ENCODE results near the gene MYH11.

MYH11 gene

DNA sequence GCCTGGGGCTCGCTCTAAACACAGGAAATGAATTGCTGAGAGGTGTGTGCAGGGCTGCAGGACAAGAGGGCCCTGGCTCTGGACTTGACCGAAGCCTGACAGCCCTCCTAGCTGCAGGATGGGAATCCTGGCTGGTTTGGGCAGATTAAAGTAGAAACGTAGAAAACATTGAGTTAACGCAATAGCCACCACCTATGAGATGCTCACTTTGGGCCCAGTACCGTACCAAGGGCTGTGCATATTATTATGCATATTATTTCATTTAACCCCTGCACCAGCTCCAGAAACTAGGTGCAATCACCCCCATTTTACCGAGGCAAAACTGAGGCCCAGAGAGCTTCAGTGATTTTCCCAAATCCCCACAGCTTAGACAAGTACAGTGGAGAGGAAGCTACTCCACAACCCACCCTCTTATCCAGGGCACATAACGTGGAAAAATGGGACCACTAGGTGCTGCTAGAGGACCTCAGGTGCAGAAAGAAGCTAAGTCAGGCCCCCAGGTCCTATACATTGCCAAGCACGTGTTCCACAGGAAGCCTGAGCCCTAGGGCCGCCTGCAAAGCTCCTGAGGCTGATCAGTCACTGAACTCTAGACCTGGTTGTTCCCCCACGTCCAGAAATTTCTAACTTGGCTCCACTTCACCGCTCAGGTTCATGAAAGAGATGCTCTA lies 79.2 kb downstream of the MYH11 start:
- DNase-seq (ENCODE audit: low read depth), result no peak

- DNase-seq (ENCODE audit: low read depth), result no peak
Observed at GRCh38 chr16:15776572-15776971, 80.3 kb downstream of the MYH11 start.

DNA sequence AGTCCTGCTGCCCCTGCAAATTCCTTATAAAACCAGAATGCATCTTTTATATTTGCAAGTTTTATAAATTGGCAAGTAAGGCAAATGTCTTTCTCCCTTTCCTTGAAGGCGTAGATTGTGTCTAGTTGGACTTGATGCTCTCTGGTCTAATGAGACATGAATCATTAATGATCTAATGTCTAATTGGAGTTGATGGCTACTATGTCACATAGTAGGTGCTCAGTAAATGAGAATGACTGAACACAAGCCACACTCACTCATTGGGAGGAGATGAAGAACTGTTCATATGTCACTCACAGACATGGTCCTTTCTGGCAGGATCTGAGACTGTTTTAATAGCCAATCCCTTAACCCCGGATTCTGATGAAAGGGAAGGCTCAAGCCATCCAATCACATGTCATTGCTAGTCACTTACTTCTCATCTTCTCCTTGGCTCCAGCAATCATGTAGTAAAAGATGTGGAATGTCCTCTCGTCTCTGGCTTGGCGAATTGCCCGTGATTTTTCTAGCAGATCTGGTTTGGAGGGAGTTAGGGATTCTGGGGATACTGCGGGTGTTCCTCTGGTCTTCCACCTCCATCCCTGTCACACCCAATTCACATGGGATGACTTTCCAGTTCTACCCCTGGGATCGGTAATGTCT lies 81.0 kb downstream of the MYH11 start:
- DNase-seq (ENCODE audit: low read depth), result no peak

GRCh38 chr16:15775209-15775608 lies 81.6 kb downstream of the MYH11 start:
- DNase-seq (ENCODE audit: low read depth), result no peak

- DNase-seq (ENCODE audit: low read depth), result no peak
Observed at GRCh38 chr16:15773968-15774367, 82.9 kb downstream of the MYH11 start.

GRCh38 chr16:15772579-15773293 lies 84.1 kb downstream of the MYH11 start:
- DNase-seq (ENCODE audit: low read depth), result no peak

DNA sequence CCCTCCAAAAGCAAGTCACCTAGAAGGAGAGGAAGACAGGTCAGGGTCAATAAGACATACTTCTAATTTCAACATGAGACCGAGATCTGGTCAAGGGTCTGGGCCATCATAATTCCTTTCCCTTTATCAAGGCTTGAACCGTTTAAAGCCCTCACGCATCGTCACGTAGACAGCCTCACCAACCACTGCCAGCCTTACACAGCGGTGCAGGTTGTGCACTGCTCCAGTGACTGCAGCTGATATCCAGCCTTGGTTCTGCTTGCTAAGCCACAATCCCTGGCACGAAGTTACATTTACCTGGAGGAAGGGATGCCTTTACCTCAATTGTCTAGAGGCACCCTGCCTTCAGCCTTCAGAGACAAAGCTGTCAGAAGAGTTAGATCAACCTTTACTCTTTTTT lies 85.1 kb downstream of the MYH11 start:
- DNase-seq (ENCODE audit: low read depth), result no peak

GRCh38 chr16:15770512-15770911 lies 86.3 kb downstream of the MYH11 start:
- no peak for DNase-seq (ENCODE audit: low read depth)

- DNase-seq (ENCODE audit: low read depth), result no peak
Observed at GRCh38 chr16:15770107-15770506, 86.7 kb downstream of the MYH11 start.

- no peak for DNase-seq (ENCODE audit: low read depth)
Observed at GRCh38 chr16:15769239-15769638, 87.6 kb downstream of the MYH11 start.

DNA sequence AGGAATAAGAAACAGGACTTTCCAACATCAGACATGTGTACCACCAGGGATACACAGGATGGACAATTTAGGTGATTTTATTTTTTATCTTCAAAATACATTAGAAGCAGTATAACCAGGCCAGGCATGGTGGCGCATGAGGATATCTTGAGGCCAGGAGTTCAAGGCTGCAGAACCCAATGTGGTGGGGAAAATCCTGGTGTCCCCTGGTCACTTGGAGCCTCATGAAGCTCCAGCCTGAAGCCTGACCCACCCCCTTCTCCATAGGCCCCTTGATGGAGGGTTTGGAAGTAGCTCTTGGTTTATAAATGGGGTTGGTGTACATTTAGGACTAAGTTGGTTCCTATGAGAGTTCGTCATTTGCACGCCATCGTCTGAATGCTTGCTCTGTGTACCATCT lies 88.6 kb downstream of the MYH11 start:
- DNase-seq (ENCODE audit: low read depth), result no peak

- DNase-seq (ENCODE audit: low read depth), result no peak
Observed at GRCh38 chr16:15766918-15767317, 89.9 kb downstream of the MYH11 start.

GRCh38 chr16:15765880-15766279 lies 90.9 kb downstream of the MYH11 start:
- DNase-seq (ENCODE audit: low read depth), result no peak

DNA sequence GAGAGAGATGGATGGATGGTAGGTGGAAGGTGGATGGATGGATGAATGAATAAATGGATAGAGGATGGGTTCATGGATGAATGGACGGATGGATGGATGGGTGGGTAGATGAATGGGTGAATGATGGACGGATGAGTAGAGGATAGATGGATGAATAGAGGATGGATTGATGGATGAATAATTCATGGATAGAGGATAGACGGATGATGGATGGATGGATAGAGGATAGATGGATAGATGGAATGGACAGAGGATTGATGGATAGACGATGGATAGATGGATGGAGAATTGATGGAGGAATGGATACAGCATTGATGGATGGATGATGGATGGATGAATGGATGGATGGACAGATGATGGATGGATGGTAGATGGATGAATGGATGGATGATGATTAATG lies 91.7 kb downstream of the MYH11 start:
- DNase-seq (ENCODE audit: low read depth), result no peak

- DNase-seq (ENCODE audit: low read depth), result no peak
Observed at GRCh38 chr16:15764112-15764511, 92.7 kb downstream of the MYH11 start.

GRCh38 chr16:15760129-15760528 lies 96.7 kb downstream of the MYH11 start:
- no peak for DNase-seq (ENCODE audit: low read depth)

DNA sequence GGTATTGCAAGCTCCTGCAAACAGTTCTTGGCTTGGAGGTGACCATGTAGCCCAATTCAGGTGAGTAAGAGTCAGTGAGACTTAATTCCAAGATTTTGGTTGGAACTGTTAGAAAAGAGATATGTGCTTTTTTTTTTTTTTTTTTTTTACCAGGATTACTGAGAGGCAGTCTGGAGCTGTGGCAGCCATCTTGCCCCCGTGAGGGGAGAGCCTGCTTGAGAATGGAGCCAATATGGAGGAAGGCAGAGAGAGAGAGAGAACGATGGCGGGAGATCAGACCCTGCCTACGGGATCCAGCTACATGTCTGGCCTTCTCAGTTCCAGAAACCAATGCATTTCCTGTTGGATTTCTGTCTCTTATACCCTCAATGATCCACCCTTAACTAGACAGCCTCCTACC lies 97.8 kb downstream of the MYH11 start:
- no peak for DNase-seq (ENCODE audit: low read depth)

DNA sequence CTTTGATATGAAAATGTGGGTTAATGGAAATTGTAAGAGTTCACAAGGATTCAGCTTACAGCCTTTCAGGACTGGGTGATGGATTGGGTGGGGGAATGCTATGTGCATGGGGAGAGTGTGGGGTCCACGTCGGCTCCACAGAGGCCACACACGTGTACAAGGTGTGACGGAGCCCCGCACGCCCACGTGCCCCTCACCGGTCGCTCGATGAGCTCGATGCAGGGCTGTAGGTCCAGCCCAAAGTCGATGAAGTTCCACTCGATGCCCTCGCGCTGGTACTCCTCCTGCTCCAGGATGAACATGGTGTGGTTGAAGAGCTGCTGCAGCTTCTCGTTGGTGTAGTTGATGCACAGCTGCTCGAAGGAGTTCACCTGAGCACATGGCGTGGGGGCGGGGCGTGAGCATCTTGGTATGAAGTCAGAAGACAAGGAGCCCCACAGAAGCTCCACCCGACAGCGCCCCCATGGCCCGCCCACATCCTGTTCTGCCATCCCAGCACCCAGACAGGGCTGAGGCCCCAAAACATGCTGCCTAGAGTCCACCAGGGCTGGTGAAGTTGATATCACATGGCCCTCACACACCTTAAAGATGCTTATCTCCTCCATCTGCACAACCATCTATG lies 99.1 kb downstream of the MYH11 start:
- no peak for DNase-seq (ENCODE audit: low read depth)

DNA sequence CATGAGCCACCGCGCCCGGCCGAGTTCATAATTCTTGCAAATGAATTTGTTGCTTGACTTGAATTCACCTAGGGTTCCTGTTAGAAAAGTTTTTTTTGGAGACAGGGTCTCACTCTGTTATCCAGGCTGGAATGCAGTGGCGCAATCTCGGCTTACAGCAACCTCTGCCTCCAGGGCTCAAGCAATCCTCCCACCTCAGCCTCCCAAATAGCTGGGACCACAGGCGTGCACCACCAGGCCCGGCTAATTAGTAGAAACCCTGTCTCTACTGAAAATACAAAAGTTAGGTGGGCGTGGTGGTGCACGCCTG lies 99.8 kb downstream of the MYH11 start:
- DNase-seq (ENCODE audit: low read depth), result no peak

- no peak for DNase-seq (ENCODE audit: low read depth)
Observed at GRCh38 chr16:15754821-15755534, 101.8 kb downstream of the MYH11 start.

- no peak for DNase-seq (ENCODE audit: low read depth)
Observed at GRCh38 chr16:15752717-15753488, 103.9 kb downstream of the MYH11 start.

GRCh38 chr16:15751940-15752339 lies 104.9 kb downstream of the MYH11 start:
- DNase-seq (ENCODE audit: low read depth), result no peak

All from stimulated activated CD8-positive, alpha-beta memory T cell treated with anti-CD3 and anti-CD28 coated beads, Interleukin-15, amount 100 ng/mL, for 24 hours (primary cell).